Measurements from ENCODE around the gene E2F3. TPM values are rescaled to one million over a fixed set of nuclear protein-coding genes. Genes with fewer than 3 reads are reported as not detected.

The E2F3 gene
- total RNA-seq, 1 experiment from 2014 or later = 18.7 TPM

DNA sequence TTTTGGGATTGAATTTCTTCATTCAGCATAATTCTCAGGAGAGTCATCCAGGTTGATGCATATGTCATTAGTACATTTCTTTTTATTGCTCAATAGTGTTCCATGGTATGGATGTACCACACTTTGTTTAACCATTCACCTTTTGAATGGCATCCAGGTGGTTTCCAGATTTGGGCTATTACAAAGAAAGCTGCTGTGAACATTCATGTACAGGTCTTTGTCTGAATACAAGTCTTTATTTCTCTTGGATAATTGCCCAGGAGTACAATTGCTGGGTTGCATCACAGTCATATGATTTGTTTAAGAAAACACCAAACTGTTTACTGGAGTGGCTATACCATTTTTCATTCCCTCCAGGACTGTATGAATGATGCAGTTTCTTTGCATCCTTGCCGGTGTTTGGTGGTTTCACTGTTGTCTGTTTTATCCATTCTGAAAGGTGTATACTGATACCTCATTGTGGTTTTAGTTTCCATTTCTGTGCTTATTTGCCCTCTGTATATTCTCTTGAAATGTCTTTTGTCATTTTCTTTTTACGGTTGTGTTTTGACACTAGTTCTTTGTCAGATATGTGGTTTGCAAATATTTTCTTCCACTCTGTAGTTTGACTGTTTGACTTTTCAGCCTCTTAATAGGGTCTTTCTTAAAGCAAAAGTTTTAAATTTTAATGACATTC lies 141.4 kb downstream of the E2F3 start:
- Mint-ChIP-seq H3K27me3 (ENCODE audit: insufficient read depth, unreplicated experiment) (no peaks in the 10 kb centered on the region), H3K27ac (ENCODE audit: low read depth, unreplicated experiment) (peak overlapping the region; percentile 91), H3K4me3 (ENCODE audit: unreplicated experiment) (peak overlapping the region; percentile 61), H3K9me3 (ENCODE audit: unreplicated experiment) (no peaks in the 10 kb centered on the region), H3K4me1 (ENCODE audit: insufficient read depth, unreplicated experiment) (peaks cover 31% of the 10 kb centered on the region), H3K36me3 (ENCODE audit: insufficient read depth, unreplicated experiment) (peaks cover 41% of the 10 kb centered on the region)
- peak; percentile 98 for DNase-seq (ENCODE audit: unreplicated experiment)
- ChIA-PET CTCF (no interaction called here), POLR2A (interaction anchor here (0.6 to 0.9 kb wide), 3 partner anchors 8 to 762 kb away, joined by 3 to 5 read pairs (median 3); partner anchors contain the start of gene CDKAL1)
- no TSS peak for BruUV-seq (replicated peaks)
- TF ChIP-seq, protein P1, sequence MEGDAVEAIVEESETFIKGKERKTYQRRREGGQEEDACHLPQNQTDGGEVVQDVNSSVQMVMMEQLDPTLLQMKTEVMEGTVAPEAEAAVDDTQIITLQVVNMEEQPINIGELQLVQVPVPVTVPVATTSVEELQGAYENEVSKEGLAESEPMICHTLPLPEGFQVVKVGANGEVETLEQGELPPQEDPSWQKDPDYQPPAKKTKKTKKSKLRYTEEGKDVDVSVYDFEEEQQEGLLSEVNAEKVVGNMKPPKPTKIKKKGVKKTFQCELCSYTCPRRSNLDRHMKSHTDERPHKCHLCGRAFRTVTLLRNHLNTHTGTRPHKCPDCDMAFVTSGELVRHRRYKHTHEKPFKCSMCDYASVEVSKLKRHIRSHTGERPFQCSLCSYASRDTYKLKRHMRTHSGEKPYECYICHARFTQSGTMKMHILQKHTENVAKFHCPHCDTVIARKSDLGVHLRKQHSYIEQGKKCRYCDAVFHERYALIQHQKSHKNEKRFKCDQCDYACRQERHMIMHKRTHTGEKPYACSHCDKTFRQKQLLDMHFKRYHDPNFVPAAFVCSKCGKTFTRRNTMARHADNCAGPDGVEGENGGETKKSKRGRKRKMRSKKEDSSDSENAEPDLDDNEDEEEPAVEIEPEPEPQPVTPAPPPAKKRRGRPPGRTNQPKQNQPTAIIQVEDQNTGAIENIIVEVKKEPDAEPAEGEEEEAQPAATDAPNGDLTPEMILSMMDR (IDR thresholded peaks at IDR 0.05; ENCODE audit: unreplicated experiment) = no peak
- intact Hi-C loops (cut with micrococcal nuclease) = no loop called here

Other genes starting within 250 kb of the E2F3 start
- 6.3 and 9.3 TPM in 2 replicates for gene MBOAT1, start 189.4 kb upstream of the E2F3 start, total RNA-seq (2022)
- gene CDKAL1, start 132.6 kb downstream of the E2F3 start, total RNA-seq (2022) = 11.8 and 13.2 TPM in 2 replicates

Data from MCF 10A (cell line).